SK-N-SH treated with all-trans-retinoic acid at 6 μM for 48 hours (cell line): ENCODE results near the gene SCN7A.
A peak's percentile ranks its signal among the peaks of the same experiment; 100 is the strongest.

Experiments
- ATAC-seq: fragments of 200-7000 bp; cut with Tn5 transposase; 3 replicates; pipeline ENCODE4 v1.9.1; 2020; ENCODE audit warnings: mild to moderate bottlenecking, moderate library complexity
- ARNTL ChIP-seq: fragments of 450-650 bp; formaldehyde crosslinking; IDR thresholded peaks from 2 replicates; pipeline ENCODE4 v1.5.0; 2020; ENCODE audit warnings: low read depth, mild to moderate bottlenecking, moderate library complexity, borderline replicate concordance
- CSDC2 ChIP-seq: fragments of 250-450 bp; sonication (Bioruptor Pico); IDR thresholded peaks from 2 replicates; pipeline ENCODE4 v1.5.0; 2020; ENCODE audit warnings: mild to moderate bottlenecking, moderate library complexity
- ESRRG ChIP-seq: fragments of 250-450 bp; sonication (Bioruptor Pico); IDR thresholded peaks from 2 replicates; pipeline ENCODE4 v1.6.1; 2021; ENCODE audit warnings: mild to moderate bottlenecking
- ISL1 ChIP-seq: fragments of 250-450 bp; sonication (Bioruptor Pico); IDR thresholded peaks from 2 replicates; pipeline ENCODE4 v2.1.2; 2022; ENCODE audit warnings: mild to moderate bottlenecking, moderate library complexity
- OSR1 ChIP-seq: fragments of 250-450 bp; sonication (Bioruptor Pico); IDR thresholded peaks from 2 replicates; pipeline ENCODE4 v1.8.0; 2022; ENCODE audit warnings: moderate library complexity, mild to moderate bottlenecking, inconsistent platforms
- PPARA ChIP-seq: fragments of 250-450 bp; sonication (Bioruptor Pico); IDR thresholded peaks from 2 replicates; pipeline ENCODE4 v1.5.0; 2020; ENCODE audit warnings: mild to moderate bottlenecking, borderline replicate concordance
- RARB ChIP-seq: fragments of 250-450 bp; sonication (Bioruptor Pico); IDR thresholded peaks from 2 replicates; pipeline ENCODE4 v1.8.0; 2021; ENCODE audit warnings: mild to moderate bottlenecking, moderate library complexity
- SNAI2 ChIP-seq: fragments of 250-450 bp; sonication (Bioruptor Pico); IDR thresholded peaks from 2 replicates; pipeline ENCODE4 v1.5.0; 2020; ENCODE audit warnings: mild to moderate bottlenecking, moderate library complexity
- TCF4 ChIP-seq: fragments of 250-450 bp; sonication (Bioruptor Pico); IDR thresholded peaks from 2 replicates; pipeline ENCODE4 v1.8.0; 2021; ENCODE audit warnings: mild to moderate bottlenecking, moderate library complexity, borderline replicate concordance
- TOX ChIP-seq: fragments of 250-450 bp; sonication (Bioruptor Pico); IDR thresholded peaks from 2 replicates; pipeline ENCODE4 v1.8.0; 2021; ENCODE audit warnings: mild to moderate bottlenecking, moderate library complexity, borderline replicate concordance
- ZC3H10 ChIP-seq: fragments of 250-450 bp; sonication (Bioruptor Pico); IDR thresholded peaks from 2 replicates; pipeline ENCODE4 v1.5.1; 2021; ENCODE audit warnings: mild to moderate bottlenecking, moderate library complexity
- ZFP3 ChIP-seq: fragments of 250-450 bp; sonication (Bioruptor Pico); IDR thresholded peaks from 2 replicates; pipeline ENCODE4 v1.5.0; 2020; ENCODE audit warnings: mild to moderate bottlenecking, moderate library complexity
- ZFP30 ChIP-seq: fragments of 450-650 bp; formaldehyde crosslinking; IDR thresholded peaks from 2 replicates; pipeline ENCODE4 v1.5.0; 2022; ENCODE audit warnings: mild to moderate bottlenecking, moderate library complexity
- ZNF565 ChIP-seq: fragments of 450-650 bp; formaldehyde crosslinking; conservative IDR thresholded peaks from 2 replicates; pipeline ENCODE4 v1.5.0; 2020; ENCODE audit warnings: low read depth, mild to moderate bottlenecking, moderate library complexity
- TF ChIP-seq, protein P1 (sequence below): fragments of 250-450 bp; sonication (Bioruptor Pico); IDR thresholded peaks from 2 replicates; pipeline ENCODE4 v1.5.1; 2020; ENCODE audit warnings: low read depth, mild to moderate bottlenecking, moderate library complexity
- TF ChIP-seq, protein P2 (sequence below): fragments of 250-450 bp; sonication (Bioruptor Pico); IDR thresholded peaks from 2 replicates; pipeline ENCODE4 v1.8.0; 2021; ENCODE audit warnings: low read depth, mild to moderate bottlenecking, moderate library complexity, borderline replicate concordance
- TF ChIP-seq, protein P3 (sequence below): fragments of 250-450 bp; sonication (Bioruptor Pico); IDR thresholded peaks from 2 replicates; pipeline ENCODE4 v1.5.0; 2020; ENCODE audit warnings: mild to moderate bottlenecking, moderate library complexity
- TF ChIP-seq, protein P4 (sequence below): fragments of 250-450 bp; sonication (Bioruptor Pico); IDR thresholded peaks from 2 replicates; pipeline ENCODE4 v1.5.1; 2021; ENCODE audit warnings: mild to moderate bottlenecking, moderate library complexity

SCN7A gene

DNA sequence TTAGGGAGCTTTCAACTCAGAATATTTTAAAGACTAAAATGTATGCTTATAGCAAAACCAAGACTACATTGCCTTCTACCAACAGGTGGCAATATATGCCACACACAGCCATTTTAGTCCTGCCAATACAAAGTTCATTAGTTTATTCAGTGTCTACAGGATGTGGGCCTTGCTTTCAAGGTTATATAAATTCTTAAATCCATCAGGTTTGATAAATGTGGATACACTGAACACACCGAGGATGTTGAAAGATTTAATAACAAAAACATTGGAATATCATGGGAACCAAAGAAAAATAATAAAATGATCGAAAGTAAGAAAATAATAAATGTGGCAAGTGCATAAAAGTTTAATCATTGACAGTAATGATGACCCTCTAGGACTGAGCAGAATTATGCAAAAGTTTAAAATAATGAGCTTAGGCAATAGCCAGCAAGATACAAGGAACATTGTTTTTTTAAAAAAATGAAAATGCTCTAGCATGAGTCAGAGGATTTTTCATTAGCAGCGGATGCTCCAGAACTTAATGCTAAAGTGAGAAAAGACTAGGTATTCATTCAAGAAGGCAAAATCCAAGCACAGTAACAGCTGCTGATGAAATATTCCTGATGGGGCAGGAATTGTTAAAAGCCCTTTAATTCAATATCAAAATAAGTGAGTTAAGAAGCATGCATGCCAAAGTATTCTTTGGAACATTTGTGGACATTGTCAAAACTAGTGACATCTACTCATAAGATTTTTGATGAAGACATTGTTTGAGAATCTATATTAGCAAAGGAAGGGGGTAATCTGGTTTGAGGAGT lies 132.5 kb downstream of the SCN7A start:
- ATAC-seq = peak; percentile 91

DNA sequence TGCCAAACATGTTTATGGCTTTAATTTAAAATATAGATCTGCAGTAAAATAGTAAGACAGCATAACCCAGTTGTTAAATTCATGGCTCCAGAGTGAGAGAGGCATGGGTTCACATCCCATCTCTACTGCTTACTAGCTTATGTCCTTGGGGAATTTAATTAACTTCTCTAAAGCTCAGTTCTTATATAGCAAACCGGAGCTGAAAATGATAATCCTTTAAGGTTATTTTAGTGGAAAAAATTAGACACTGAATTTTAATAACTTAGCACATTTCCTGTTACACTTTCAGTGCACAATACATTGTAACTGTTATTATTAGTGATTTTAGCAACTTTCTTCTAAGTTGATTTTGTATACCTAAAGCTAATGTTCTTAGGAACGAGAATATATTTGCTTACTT lies 133.1 kb downstream of the SCN7A start:
- ATAC-seq = no peak
- TF ChIP-seq OSR1 (CRISPR knock-in tag) = no peak
- TF ChIP-seq, protein P1, sequence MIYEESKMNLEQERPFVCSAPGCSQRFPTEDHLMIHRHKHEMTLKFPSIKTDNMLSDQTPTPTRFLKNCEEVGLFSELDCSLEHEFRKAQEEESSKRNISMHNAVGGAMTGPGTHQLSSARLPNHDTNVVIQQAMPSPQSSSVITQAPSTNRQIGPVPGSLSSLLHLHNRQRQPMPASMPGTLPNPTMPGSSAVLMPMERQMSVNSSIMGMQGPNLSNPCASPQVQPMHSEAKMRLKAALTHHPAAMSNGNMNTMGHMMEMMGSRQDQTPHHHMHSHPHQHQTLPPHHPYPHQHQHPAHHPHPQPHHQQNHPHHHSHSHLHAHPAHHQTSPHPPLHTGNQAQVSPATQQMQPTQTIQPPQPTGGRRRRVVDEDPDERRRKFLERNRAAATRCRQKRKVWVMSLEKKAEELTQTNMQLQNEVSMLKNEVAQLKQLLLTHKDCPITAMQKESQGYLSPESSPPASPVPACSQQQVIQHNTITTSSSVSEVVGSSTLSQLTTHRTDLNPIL (CRISPR knock-in tag) = no peak
- TF ChIP-seq, protein P2, sequence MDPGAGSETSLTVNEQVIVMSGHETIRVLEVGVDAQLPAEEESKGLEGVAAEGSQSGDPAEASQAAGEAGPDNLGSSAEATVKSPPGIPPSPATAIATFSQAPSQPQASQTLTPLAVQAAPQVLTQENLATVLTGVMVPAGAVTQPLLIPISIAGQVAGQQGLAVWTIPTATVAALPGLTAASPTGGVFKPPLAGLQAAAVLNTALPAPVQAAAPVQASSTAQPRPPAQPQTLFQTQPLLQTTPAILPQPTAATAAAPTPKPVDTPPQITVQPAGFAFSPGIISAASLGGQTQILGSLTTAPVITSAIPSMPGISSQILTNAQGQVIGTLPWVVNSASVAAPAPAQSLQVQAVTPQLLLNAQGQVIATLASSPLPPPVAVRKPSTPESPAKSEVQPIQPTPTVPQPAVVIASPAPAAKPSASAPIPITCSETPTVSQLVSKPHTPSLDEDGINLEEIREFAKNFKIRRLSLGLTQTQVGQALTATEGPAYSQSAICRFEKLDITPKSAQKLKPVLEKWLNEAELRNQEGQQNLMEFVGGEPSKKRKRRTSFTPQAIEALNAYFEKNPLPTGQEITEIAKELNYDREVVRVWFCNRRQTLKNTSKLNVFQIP (CRISPR knock-in tag) = no peak
- TF ChIP-seq, protein P3, sequence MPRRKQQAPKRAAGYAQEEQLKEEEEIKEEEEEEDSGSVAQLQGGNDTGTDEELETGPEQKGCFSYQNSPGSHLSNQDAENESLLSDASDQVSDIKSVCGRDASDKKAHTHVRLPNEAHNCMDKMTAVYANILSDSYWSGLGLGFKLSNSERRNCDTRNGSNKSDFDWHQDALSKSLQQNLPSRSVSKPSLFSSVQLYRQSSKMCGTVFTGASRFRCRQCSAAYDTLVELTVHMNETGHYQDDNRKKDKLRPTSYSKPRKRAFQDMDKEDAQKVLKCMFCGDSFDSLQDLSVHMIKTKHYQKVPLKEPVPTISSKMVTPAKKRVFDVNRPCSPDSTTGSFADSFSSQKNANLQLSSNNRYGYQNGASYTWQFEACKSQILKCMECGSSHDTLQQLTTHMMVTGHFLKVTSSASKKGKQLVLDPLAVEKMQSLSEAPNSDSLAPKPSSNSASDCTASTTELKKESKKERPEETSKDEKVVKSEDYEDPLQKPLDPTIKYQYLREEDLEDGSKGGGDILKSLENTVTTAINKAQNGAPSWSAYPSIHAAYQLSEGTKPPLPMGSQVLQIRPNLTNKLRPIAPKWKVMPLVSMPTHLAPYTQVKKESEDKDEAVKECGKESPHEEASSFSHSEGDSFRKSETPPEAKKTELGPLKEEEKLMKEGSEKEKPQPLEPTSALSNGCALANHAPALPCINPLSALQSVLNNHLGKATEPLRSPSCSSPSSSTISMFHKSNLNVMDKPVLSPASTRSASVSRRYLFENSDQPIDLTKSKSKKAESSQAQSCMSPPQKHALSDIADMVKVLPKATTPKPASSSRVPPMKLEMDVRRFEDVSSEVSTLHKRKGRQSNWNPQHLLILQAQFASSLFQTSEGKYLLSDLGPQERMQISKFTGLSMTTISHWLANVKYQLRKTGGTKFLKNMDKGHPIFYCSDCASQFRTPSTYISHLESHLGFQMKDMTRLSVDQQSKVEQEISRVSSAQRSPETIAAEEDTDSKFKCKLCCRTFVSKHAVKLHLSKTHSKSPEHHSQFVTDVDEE (CRISPR knock-in tag) = no peak
- TF ChIP-seq SNAI2 (CRISPR knock-in tag) = no peak
- TF ChIP-seq PPARA (CRISPR knock-in tag) = no peak
- TF ChIP-seq TOX (CRISPR knock-in tag) = no peak
- no peak for TF ChIP-seq TCF4 (CRISPR knock-in tag)
- TF ChIP-seq ESRRG (CRISPR knock-in tag) = no peak
- no peak for TF ChIP-seq ZC3H10 (CRISPR knock-in tag)
- TF ChIP-seq, protein P4, sequence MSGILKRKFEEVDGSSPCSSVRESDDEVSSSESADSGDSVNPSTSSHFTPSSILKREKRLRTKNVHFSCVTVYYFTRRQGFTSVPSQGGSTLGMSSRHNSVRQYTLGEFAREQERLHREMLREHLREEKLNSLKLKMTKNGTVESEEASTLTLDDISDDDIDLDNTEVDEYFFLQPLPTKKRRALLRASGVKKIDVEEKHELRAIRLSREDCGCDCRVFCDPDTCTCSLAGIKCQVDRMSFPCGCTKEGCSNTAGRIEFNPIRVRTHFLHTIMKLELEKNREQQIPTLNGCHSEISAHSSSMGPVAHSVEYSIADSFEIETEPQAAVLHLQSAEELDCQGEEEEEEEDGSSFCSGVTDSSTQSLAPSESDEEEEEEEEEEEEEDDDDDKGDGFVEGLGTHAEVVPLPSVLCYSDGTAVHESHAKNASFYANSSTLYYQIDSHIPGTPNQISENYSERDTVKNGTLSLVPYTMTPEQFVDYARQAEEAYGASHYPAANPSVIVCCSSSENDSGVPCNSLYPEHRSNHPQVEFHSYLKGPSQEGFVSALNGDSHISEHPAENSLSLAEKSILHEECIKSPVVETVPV = no peak
- no peak for TF ChIP-seq CSDC2 (CRISPR knock-in tag)
- TF ChIP-seq ZNF565 (CRISPR knock-in tag) = no peak
- TF ChIP-seq ZFP30 (CRISPR knock-in tag) = no peak
- TF ChIP-seq ARNTL (CRISPR knock-in tag) = no peak

More for the DNA sequence above, 132.5 kb downstream of the SCN7A start:
- TF ChIP-seq ISL1 (CRISPR knock-in tag) (peak; percentile 98), TOX (CRISPR knock-in tag) (no peak), ZFP3 (CRISPR knock-in tag) (0 out of 2 replicates have a peak, but pooled peaks have one; percentile 21), ZNF565 (CRISPR knock-in tag) (no peak), RARB (CRISPR knock-in tag) (no peak), TCF4 (CRISPR knock-in tag) (peak; percentile 11; the same call in 1 of the 2 replicates)
- TF ChIP-seq, protein P4 = 0 out of 2 replicates have a peak, but pooled peaks have one; percentile 33
- TF ChIP-seq, protein P3 (CRISPR knock-in tag) = no peak
- TF ChIP-seq, protein P2 (CRISPR knock-in tag) = no peak
- TF ChIP-seq, protein P1 (CRISPR knock-in tag) = 0 out of 2 replicates have a peak, but pooled peaks have one; percentile 40
